A549 (cell line): ENCODE data around the gene SRGAP3. TPM values are rescaled to one million over a fixed set of nuclear protein-coding genes. Genes with fewer than 3 reads are reported as not detected.

Experiments
- ATAC-seq, 2 experiments: fragments of 200-7000 bp in 1 of 2; fragments of >200 bp in 1 of 2; cut with Nextera tagmentation in 1 of 2; cut with Tn5 transposase in 1 of 2; 3 replicates each; pipeline versions ENCODE4 v1.8.0 to v1.9.1; 2018 to 2020; ENCODE audit warnings: mild to moderate bottlenecking in 1 of 2, moderate library complexity in 1 of 2
- CTCF ChIA-PET: fragments of 300-600 bp; sonication (Branson Sonifier 250); formaldehyde crosslinking; extraction: SDS; loops from one replicate; lab custom pipeline; 2021; ENCODE audit warnings: antibody characterized with exemption, inconsistent platforms; lab: Yijun Ruan, JAX
- POLR2A ChIA-PET: fragments of 350-600 bp; formaldehyde crosslinking; extraction: SDS; loops from one replicate; lab custom pipeline; 2021; ENCODE audit warnings: antibody characterized with exemption, inconsistent platforms; lab: Yijun Ruan, JAX
- DNase-seq, 2 experiments: peaks; one replicate each; pipeline versions ENCODE4 v3.0.0 to v3.0.0-alpha.2; 2011 to 2016; ENCODE audit warnings: low read depth in 1 of 2, low spot score in 1 of 2
- FAIRE-seq: peaks from 2 replicates; lab custom pipeline; 2011; peaks lifted over from hg19 to GRCh38; lab: Jason Lieb, UNC
- H3K27ac ChIP-seq, 2 experiments: fragments of >200 bp; sonication (Bioruptor Twin); formaldehyde crosslinking; 3 replicates each; pipeline ENCODE4 v1.5.1; 2016 to 2017
- H3K4me1 ChIP-seq: fragments of >200 bp; sonication (Bioruptor Twin); formaldehyde crosslinking; 3 replicates; pipeline ENCODE4 v1.6.1; 2016
- H3K4me2 ChIP-seq: fragments of >200 bp; sonication (Bioruptor Twin); formaldehyde crosslinking; 3 replicates; pipeline ENCODE4 v1.6.1; 2016
- H3K4me3 ChIP-seq: fragments of >200 bp; sonication (Bioruptor Twin); formaldehyde crosslinking; 3 replicates; pipeline ENCODE4 v1.5.1; 2016
- H3K9me3 ChIP-seq: fragments of >200 bp; sonication (Bioruptor Twin); formaldehyde crosslinking; 3 replicates; pipeline ENCODE4 v1.6.1; 2016
- BHLHE40 ChIP-seq: IDR thresholded peaks from 2 replicates; pipeline ENCODE4 v1.6.1; 2012; ENCODE audit warnings: low read depth, low read length, inconsistent platforms
- CBX2 ChIP-seq: fragments of 200-600 bp; sonication (generic); IDR thresholded peaks from 2 replicates; pipeline ENCODE4 v1.6.1; 2016; ENCODE audit warnings: low read depth, mild to moderate bottlenecking, borderline replicate concordance
- EHMT2 ChIP-seq: fragments of 200-600 bp; sonication (generic); IDR thresholded peaks from 2 replicates; pipeline ENCODE4 v1.6.1; 2016; ENCODE audit warnings: antibody characterized with exemption, low read depth, mild to moderate bottlenecking, moderate library complexity
- EP300 ChIP-seq, 2 experiments: fragments of >200 bp; sonication (Bioruptor Twin); formaldehyde crosslinking; IDR thresholded peaks; 2 replicates in 1 of 2; 3 replicates in 1 of 2; pipeline ENCODE4 v1.6.1; 2016 to 2017
- GATA3 ChIP-seq: IDR thresholded peaks from 2 replicates; pipeline ENCODE4 v1.6.1; 2012; ENCODE audit warnings: borderline replicate concordance
- JUN ChIP-seq, 2 experiments: fragments of >200 bp; sonication (Bioruptor Twin); formaldehyde crosslinking; IDR thresholded peaks; 2 replicates in 1 of 2; 3 replicates in 1 of 2; pipeline ENCODE4 v1.6.1; 2016 to 2017
- MYC ChIP-seq: IDR thresholded peaks from 2 replicates; pipeline ENCODE4 v1.6.1; 2012; ENCODE audit warnings: mild to moderate bottlenecking, inconsistent platforms, low read length, improper control_type of control experiment, borderline replicate concordance
- NR3C1 ChIP-seq: fragments of >200 bp; sonication (Bioruptor Twin); formaldehyde crosslinking; IDR thresholded peaks from 3 replicates; pipeline ENCODE4 v1.6.1; 2017
- SREBF2 ChIP-seq: fragments of 450-650 bp; IDR thresholded peaks from 2 replicates; pipeline ENCODE4 v1.6.1; 2014; ENCODE audit warnings: mild to moderate bottlenecking, moderate library complexity
- ZSCAN20 ChIP-seq: fragments of 250-450 bp; sonication (Bioruptor Pico); IDR thresholded peaks from 2 replicates; pipeline ENCODE4 v1.8.0; 2022; ENCODE audit warnings: mild to moderate bottlenecking, moderate library complexity
- WGBS: methylation state at CpG from one replicate; pipeline ENCODE4 v1.1.6; 2017; ENCODE audit errors: missing lambda C conversion rate; 5-methylcytosine and 5-hydroxymethylcytosine counted together
- polyA plus RNA-seq, 4 experiments: library from polyadenylated mRNA; depleted of rRNA in 3 of 4; stranded (reverse); fragments of >200 nt; fragmentation: RNase III in 1 of 4; extraction: RNeasy Plus Mini Kit Qiagen cat#74134 plus additional on column Dnase treatment in 1 of 4; gene quantifications; 2 replicates in 3 of 4; 3 replicates in 1 of 4; pipeline ENCODE4 v1.2.3, GENCODE V29; 2011 to 2017
- TF ChIP-seq, protein P1 (sequence below): fragments of >200 bp; sonication (Bioruptor Twin); formaldehyde crosslinking; IDR thresholded peaks from 2 replicates; pipeline ENCODE4 v1.6.1; 2016
- TF ChIP-seq, protein P2 (sequence below): IDR thresholded peaks from 2 replicates; pipeline ENCODE4 v1.6.1; 2012; ENCODE audit warnings: low read depth, borderline replicate concordance
- TF ChIP-seq, protein P3 (sequence below): fragments of 250-450 bp; sonication (Bioruptor Pico); IDR thresholded peaks from 2 replicates; pipeline ENCODE4 v1.5.0; 2021; ENCODE audit warnings: mild to moderate bottlenecking, moderate library complexity, borderline replicate concordance
- TF ChIP-seq, protein P4 (sequence below): IDR thresholded peaks from 2 replicates; pipeline ENCODE4 v1.6.1; 2012
- TF ChIP-seq, protein P5 (sequence below): IDR thresholded peaks from 2 replicates; pipeline ENCODE4 v1.6.1; 2012
- TF ChIP-seq, protein P6 (sequence below): fragments of 250-450 bp; sonication (Bioruptor Pico); IDR thresholded peaks from 2 replicates; pipeline ENCODE4 v1.5.0; 2020; ENCODE audit warnings: low read depth, mild to moderate bottlenecking, moderate library complexity

The SRGAP3 gene
- polyA plus RNA-seq, 2 of the 4 experiments (the other 2 are of a cell fraction) = 1.6 to 2.5 TPM

DNA sequence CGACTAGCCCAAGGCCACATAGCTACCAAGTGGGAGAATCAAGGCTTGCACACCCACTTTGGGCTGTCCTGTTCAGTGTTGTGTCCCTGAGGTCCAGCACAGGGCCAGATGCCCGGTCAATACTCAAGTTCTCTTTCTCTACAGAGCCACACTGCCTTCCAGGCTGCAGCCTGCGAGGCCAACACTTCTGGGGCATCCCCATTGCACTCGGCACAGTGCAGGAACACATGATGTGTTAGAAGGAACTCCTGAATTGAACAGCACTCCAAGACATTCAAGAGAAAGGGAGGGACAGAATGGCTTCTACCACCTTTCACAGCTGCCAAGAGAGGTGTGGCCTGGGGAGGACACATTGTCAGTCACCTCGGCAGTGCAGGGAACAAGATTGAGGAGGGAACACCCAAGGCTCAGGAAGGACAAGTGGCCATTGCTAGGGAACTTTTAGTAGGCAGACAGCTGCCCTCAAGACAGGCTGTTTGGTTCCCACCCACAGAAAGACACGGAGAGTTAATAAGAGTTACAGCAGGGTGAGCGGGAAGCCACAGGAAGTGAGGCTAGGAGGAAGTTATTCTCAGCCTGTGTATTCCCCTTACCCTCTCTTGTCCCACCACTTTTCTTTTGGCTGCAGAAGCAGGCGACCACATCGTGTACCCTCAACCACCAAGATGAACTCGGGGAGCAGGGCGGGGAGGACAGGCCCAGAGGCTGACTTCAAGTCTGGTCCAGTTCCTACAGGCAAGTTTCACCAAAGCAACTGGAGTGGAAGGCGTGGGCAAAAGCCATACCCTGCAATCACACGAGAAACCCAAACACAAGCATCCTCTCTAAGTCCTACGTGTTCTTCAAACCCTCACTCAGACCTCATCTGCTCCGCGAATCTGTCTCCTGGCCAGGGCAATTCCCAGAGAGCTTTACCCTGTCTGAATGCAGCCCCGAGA, 69.4 kb downstream of the SRGAP3 start:
- DNase-seq = no peak
- FAIRE-seq = no peak
- Histone ChIP-seq H3K27ac (no peak overlapping the region), H3K4me1 (peaks cover 11% of the 10 kb centered on the region), H3K4me2 (no peak overlapping the region), H3K4me3 (no peak overlapping the region), H3K9me3 (no peaks in the 10 kb centered on the region)
- TF ChIP-seq BHLHE40 = no peak
- TF ChIP-seq, protein P1, sequence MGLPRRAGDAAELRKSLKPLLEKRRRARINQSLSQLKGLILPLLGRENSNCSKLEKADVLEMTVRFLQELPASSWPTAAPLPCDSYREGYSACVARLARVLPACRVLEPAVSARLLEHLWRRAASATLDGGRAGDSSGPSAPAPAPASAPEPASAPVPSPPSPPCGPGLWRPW = no peak
- TF ChIP-seq GATA3 = no peak
- TF ChIP-seq ZSCAN20 (CRISPR knock-in tag) = no peak
- TF ChIP-seq, protein P2, sequence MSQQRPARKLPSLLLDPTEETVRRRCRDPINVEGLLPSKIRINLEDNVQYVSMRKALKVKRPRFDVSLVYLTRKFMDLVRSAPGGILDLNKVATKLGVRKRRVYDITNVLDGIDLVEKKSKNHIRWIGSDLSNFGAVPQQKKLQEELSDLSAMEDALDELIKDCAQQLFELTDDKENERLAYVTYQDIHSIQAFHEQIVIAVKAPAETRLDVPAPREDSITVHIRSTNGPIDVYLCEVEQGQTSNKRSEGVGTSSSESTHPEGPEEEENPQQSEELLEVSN = no peak
- TF ChIP-seq EHMT2 = no peak
- TF ChIP-seq, protein P3, sequence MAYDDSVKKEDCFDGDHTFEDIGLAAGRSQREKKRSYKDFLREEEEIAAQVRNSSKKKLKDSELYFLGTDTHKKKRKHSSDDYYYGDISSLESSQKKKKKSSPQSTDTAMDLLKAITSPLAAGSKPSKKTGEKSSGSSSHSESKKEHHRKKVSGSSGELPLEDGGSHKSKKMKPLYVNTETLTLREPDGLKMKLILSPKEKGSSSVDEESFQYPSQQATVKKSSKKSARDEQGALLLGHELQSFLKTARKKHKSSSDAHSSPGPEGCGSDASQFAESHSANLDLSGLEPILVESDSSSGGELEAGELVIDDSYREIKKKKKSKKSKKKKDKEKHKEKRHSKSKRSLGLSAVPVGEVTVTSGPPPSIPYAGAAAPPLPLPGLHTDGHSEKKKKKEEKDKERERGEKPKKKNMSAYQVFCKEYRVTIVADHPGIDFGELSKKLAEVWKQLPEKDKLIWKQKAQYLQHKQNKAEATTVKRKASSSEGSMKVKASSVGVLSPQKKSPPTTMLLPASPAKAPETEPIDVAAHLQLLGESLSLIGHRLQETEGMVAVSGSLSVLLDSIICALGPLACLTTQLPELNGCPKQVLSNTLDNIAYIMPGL (CRISPR knock-in tag) = no peak
- TF ChIP-seq, protein P4, sequence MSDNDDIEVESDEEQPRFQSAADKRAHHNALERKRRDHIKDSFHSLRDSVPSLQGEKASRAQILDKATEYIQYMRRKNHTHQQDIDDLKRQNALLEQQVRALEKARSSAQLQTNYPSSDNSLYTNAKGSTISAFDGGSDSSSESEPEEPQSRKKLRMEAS = no peak
- TF ChIP-seq JUN (IDR thresholded peaks at IDR 0.05) = no peak
- TF ChIP-seq SREBF2 = no peak
- no peak for TF ChIP-seq EP300 (IDR thresholded peaks at IDR 0.05)
- TF ChIP-seq, protein P5, sequence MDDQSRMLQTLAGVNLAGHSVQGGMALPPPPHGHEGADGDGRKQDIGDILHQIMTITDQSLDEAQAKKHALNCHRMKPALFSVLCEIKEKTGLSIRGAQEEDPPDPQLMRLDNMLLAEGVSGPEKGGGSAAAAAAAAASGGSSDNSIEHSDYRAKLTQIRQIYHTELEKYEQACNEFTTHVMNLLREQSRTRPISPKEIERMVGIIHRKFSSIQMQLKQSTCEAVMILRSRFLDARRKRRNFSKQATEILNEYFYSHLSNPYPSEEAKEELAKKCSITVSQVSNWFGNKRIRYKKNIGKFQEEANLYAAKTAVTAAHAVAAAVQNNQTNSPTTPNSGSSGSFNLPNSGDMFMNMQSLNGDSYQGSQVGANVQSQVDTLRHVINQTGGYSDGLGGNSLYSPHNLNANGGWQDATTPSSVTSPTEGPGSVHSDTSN = no peak
- TF ChIP-seq, protein P6, sequence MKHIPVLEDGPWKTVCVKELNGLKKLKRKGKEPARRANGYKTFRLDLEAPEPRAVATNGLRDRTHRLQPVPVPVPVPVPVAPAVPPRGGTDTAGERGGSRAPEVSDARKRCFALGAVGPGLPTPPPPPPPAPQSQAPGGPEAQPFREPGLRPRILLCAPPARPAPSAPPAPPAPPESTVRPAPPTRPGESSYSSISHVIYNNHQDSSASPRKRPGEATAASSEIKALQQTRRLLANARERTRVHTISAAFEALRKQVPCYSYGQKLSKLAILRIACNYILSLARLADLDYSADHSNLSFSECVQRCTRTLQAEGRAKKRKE (CRISPR knock-in tag) = no peak
- no peak for TF ChIP-seq MYC
- ChIA-PET CTCF (no interaction called here), POLR2A (no interaction called here)
- 80% methylated on average over 17 of the region's 17 CpGs for WGBS
- ATAC-seq = no peak

DNA sequence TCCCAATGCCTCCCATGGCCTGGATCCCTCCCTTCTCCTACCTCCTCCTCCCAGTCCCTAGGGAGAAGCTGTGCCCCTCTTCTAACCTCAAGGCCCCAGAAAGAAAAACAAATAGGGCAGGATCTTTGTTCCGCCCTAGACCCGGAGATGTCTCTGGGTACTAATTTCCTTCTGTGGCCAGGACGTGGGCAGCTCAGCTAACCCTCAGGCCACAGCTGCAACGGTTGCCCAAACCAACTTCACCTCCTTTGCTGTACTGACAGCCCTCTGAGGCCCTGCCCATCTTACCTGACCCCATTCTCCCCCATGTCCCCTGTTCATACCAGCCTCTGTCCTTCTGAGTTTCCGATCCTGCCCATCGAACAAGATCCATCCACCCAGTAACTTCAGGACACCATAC, 70.7 kb downstream of the SRGAP3 start:
- POLR2A ChIA-PET = no interaction called here
- 74% methylated on average over 6 of the region's 6 CpGs for WGBS
- CTCF ChIA-PET = no interaction called here

More for the DNA sequence above, 70.7 kb downstream of the SRGAP3 start:
- DNase-seq (no peak), FAIRE-seq (no peak)
- TF ChIP-seq BHLHE40 = no peak
- TF ChIP-seq, protein P2 = no peak
- TF ChIP-seq, protein P4 = no peak
- TF ChIP-seq NR3C1 = no peak
- TF ChIP-seq CBX2 = no peak
- TF ChIP-seq, all 56 proteins: peak for 0
- Histone ChIP-seq H3K4me1 (peaks cover 20% of the 10 kb centered on the region), H3K4me2 (no peak overlapping the region), H3K27ac (no peak overlapping the region), H3K4me3 (no peak overlapping the region), H3K9me3 (no peaks in the 10 kb centered on the region)
- ATAC-seq = no peak
